NCI-H526 (cell line): ENCODE data around the gene CDH23.

Experiments used
- DNase-seq, 2 experiments: peaks; one replicate each; lab custom pipeline; 2025; lab: John Stamatoyannopoulos, UW

CDH23 gene

GRCh38 chr10:71423250-71423649 lies 26.5 kb downstream of the CDH23 start:
- DNase-seq: no peak

- DNase-seq: no peak
Measured at GRCh38 chr10:71423901-71424300, 27.2 kb downstream of the CDH23 start.

- no peak for DNase-seq
Measured at GRCh38 chr10:71424496-71425194, 27.9 kb downstream of the CDH23 start.

- no peak for DNase-seq
Measured at GRCh38 chr10:71426058-71426605, 29.4 kb downstream of the CDH23 start.

- no peak for DNase-seq
Measured at GRCh38 chr10:71427246-71427645, 30.5 kb downstream of the CDH23 start.

GRCh38 chr10:71429304-71429703 lies 32.6 kb downstream of the CDH23 start:
- no peak for DNase-seq

GRCh38 chr10:71429929-71430328 lies 33.2 kb downstream of the CDH23 start:
- no peak for DNase-seq

GRCh38 chr10:71431239-71432100 lies 34.8 kb downstream of the CDH23 start:
- DNase-seq: no peak

- DNase-seq: no peak
Measured at GRCh38 chr10:71432101-71432905, 35.6 kb downstream of the CDH23 start.

GRCh38 chr10:71432956-71433767 lies 36.4 kb downstream of the CDH23 start:
- DNase-seq: no peak

GRCh38 chr10:71433768-71434744 lies 37.3 kb downstream of the CDH23 start:
- no peak for DNase-seq

GRCh38 chr10:71434760-71435394 lies 38.2 kb downstream of the CDH23 start:
- no peak for DNase-seq

GRCh38 chr10:71435571-71436267 lies 39.0 kb downstream of the CDH23 start:
- no peak for DNase-seq

- no peak for DNase-seq
Measured at GRCh38 chr10:71436268-71437125, 39.8 kb downstream of the CDH23 start.

GRCh38 chr10:71437537-71438092 lies 40.9 kb downstream of the CDH23 start:
- no peak for DNase-seq

- DNase-seq: no peak
Measured at GRCh38 chr10:71438761-71439160, 42.0 kb downstream of the CDH23 start.

GRCh38 chr10:71439670-71440425 lies 43.1 kb downstream of the CDH23 start:
- no peak for DNase-seq
